Left lobe of liver (tissue), 2 donors: ENCODE measurements around the gene ADGRV1. TPM values are rescaled to one million over a fixed set of nuclear protein-coding genes. Genes with fewer than 3 reads are reported as not detected.
A peak's percentile ranks its signal among the peaks of the same experiment; 100 is the strongest.
"Not testable (repeated sequence)": the region's sequence is repeated elsewhere in the genome, so short reads cannot be mapped to it uniquely, and the experiment has no call there.

Experiments
- ATAC-seq: fragments of 200-7000 bp; cut with Tn5 transposase; one replicate; pipeline ENCODE4 v1.9.1; 2020; ENCODE audit warnings: mild to moderate bottlenecking, moderate library complexity
- DNase-seq: peaks from one replicate; pipeline ENCODE4 v3.0.0-alpha.2; 2020; ENCODE audit warnings: low spot score
- total RNA-seq: library from RNA; stranded (reverse); gene quantifications from one replicate; pipeline ENCODE4 v1.2.1, GENCODE V29; 2021
- donor health status: DM: no; HTN: no; CAD: no; lungs with moderate emphysema.
- donor health status: DM: no; HTN: yes; CAD: no.

Gene ADGRV1
- total RNA-seq, 1 donor from 2014 or later = 9.3 TPM

DNA sequence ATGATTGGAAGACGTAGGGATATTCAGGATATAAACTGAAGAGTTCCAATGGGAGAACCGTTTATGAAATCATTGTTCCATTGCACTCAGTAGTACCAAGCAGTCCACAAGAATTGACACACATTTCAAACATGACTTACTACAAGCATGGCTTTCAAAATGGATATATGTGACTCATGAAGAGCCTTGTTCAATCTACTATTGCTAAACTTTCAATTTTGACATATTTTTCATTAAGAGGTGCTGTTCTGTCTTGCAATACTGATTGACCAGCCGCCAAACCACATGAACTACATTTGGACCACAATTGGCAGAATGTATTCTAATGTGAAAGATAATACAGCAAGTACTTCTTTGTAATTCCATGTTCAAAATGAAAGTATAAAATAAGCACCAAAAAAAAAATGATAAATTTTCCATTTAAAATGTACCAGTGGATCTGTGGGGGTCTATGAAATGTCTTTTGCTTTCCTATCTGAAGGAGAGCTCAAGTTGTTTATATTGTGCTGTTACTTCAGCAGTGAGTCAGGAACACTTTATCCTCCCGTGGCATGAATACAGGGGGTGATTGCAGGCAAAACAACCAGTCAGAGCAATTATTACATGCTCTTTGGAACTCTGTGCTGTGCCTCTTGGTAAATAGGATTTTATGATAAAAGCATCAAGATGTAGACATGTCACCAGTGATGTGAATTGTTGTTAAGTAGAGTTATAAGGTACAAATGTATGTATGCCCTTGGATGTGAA, 458.5 kb downstream of the ADGRV1 start:
- DNase-seq (no peak), ATAC-seq (peak; percentile 67)

GRCh38 chr5:91018200-91018599, 459.6 kb downstream of the ADGRV1 start:
- no peak for ATAC-seq
- DNase-seq = no peak

GRCh38 chr5:91018712-91019371, 460.2 kb downstream of the ADGRV1 start:
- ATAC-seq (peak; percentile 52), DNase-seq (no peak)

GRCh38 chr5:91020065-91020800, 461.6 kb downstream of the ADGRV1 start:
- DNase-seq (no peak), ATAC-seq (no peak)

DNA sequence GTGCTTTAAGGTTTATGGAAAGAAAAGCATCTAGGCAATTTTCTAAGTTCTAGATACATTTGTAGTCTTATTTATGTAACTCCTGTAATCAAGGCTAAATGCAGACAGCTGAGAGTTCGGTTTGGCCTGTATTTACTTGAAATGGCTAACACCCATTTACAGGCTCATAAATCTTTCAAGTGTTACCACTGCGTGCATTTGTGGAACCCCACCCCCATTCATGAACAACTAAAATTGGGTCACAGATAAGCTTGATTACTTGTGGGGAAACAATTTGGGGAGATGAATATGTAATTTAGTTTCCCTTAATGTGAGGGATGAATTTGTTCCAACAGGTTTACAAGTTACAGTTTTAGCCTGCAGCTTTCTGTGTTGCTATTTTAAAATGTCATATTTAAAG, 463.9 kb downstream of the ADGRV1 start:
- DNase-seq (no peak), ATAC-seq (no peak)

DNA sequence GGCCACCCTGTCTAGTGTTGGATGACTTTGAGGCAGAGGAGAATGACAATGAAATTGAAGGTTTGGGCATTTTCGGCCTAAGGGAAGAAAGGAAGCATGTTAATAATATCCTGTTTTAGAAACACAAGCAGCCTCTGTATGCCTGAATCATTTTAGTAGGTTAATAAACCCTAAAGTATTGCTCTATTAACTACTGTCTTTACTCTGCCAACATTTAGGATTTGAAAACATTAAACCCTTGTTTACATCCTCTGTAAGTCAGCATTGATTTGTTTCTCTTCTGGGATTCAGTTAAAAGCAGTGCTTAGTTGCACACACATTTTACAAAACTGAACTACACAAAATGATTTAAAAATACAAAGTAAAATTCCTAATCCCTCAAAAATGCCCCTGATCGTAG, 465.6 kb downstream of the ADGRV1 start:
- ATAC-seq (no peak), DNase-seq (no peak)

DNA sequence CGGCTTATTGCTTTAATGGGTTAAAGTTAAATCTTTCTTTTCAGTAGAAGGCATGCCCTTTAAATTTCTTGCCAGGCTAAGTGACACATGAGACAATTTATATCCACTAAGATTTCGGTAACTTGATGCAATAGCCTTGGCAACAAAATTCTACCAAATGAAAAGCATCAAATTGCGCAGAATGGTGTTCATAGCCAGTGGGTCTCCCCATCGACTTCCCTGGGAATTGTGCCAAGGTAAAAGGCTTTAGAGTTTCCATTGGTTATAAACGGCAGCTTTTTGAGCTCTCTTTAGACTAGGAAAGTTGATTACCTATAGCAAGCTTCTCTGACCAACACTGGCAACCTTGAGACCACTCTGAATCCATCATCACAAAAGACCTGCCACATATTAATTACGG, 466.1 kb downstream of the ADGRV1 start:
- ATAC-seq (no peak), DNase-seq (no peak)

GRCh38 chr5:91025449-91025848, 466.9 kb downstream of the ADGRV1 start:
- ATAC-seq (no peak), DNase-seq (no peak)

DNA sequence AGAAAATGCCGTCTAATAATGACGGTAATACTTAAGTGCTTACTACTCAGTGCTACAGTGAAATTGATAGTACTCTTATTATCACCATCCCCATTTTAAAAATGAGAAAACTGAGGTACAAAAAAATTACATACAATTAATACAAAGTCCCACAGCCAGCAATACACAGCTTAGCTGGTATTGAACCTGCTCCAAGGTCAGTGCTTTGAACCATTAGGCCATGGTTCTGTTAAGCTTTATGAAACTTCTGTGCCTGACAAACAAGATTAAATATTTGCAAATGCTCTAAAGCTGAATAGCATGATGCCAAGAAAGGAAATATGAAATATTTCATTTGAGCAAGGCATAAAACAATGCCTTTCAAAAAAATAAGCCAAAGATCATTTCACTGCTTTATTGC, 467.4 kb downstream of the ADGRV1 start:
- DNase-seq (no peak), ATAC-seq (peak; percentile 62)

GRCh38 chr5:91026466-91026865, 467.9 kb downstream of the ADGRV1 start:
- DNase-seq = no peak
- ATAC-seq = no peak

DNA sequence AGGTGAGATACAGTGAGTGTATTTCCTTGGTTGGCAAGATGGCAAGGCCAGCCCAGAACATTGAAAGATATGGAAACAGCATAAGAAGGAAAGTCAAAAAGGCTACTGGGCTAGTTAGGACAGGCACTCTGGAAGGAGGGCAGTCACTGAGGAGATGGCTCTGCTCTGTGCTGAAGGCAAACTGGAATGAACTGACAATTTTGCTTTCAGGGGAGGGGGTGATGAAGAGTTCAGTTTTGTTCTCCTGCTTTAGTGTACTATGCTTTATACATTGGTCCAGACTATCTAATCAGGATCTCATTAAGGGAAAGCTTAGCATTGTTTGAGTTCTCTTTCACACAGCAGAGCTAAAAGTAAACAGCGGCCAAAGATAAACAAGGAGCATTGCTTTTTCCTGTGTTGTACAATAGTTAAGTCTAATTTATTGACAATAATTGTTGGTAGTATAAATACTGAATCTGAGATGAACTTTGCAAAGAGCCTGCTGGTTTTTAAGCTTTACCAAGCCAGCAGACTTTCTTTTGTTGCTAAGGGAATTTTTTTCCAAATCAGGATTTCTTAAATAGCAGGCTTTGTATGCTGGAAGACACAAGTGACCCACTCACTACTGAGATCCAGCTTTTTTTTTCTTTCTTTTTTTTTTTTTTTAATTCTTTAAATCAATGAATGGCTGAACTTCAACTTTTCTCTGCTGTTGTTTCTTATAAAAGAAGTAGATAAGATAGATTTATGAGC, 469.0 kb downstream of the ADGRV1 start:
- DNase-seq (no peak), ATAC-seq (peak; percentile 56)

DNA sequence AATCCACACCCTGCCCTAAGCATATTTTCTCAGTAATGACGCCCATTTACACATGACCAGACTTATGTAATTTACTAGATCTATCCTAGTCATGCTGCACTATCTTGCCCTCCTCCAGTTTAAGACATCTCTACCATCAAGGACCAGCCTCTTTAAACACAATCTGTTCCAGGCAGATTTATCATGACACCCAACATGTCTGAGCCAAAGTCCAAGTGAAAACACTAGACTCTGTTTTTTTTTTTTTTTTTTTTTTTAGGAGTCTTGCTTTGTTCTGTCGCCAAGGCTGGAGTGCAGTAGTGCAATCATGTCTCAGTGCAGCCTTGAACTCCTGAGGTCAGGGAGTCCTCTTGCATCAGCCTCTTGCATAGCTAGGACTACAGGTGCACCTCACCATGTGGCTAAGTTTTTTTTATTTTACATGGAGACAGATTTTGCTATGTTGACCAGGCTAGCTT, 469.9 kb downstream of the ADGRV1 start:
- peak; percentile 54 for ATAC-seq

GRCh38 chr5:91030521-91031401, 472.2 kb downstream of the ADGRV1 start:
- ATAC-seq = no peak

More for the DNA sequence above, 469.9 kb downstream of the ADGRV1 start:
- DNase-seq = peak; percentile 74

GRCh38 chr5:91031402-91031752, 472.8 kb downstream of the ADGRV1 start:
- ATAC-seq = no peak
- no peak for DNase-seq

More at GRCh38 chr5:91030521-91031401, 472.2 kb downstream of the ADGRV1 start:
- DNase-seq = no peak

- ATAC-seq = no peak
- DNase-seq = no peak
Measured at GRCh38 chr5:91032125-91032524, 473.5 kb downstream of the ADGRV1 start.

DNA sequence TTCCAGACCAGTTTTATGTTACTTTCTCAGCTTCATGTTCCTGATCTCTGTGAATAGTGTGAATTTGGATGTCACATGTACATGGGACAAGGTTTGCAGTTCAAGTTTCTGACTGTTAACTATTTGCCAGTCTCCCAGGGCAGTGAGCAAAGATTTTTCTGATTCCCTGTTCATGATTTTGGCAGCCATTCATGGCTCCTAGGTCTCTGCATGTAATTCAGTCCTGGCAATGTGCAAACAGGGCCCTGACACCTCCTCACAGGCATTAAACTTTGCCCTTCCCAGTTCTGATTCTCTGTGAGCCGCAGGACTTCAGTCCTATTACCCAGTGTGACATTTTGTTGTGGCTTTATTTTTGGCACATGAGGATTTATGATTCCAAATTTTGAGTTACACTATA, 474.8 kb downstream of the ADGRV1 start:
- DNase-seq (peak; percentile 82), ATAC-seq (peak; percentile 92)

- ATAC-seq (no peak), DNase-seq (no peak)
Measured at GRCh38 chr5:91038180-91038808, 479.7 kb downstream of the ADGRV1 start.

DNA sequence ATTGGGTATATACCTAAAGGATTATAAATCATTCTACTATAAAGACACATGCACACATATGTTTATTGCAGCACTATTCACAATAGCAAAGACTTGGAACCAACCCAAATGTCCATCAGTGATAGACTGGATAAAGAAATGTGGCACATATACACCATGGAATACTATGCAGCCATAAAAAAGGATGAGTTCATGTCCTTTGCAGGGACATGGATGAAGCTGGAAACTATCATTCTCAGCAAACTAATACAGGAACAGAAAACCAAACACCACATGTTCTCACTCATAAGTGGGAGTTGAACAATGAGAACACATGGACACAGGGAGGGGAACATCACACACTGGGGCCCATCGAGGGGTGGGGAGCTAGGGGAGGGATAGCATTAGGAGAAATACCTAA, 482.5 kb downstream of the ADGRV1 start:
- ATAC-seq = not testable (repeated sequence)

DNA sequence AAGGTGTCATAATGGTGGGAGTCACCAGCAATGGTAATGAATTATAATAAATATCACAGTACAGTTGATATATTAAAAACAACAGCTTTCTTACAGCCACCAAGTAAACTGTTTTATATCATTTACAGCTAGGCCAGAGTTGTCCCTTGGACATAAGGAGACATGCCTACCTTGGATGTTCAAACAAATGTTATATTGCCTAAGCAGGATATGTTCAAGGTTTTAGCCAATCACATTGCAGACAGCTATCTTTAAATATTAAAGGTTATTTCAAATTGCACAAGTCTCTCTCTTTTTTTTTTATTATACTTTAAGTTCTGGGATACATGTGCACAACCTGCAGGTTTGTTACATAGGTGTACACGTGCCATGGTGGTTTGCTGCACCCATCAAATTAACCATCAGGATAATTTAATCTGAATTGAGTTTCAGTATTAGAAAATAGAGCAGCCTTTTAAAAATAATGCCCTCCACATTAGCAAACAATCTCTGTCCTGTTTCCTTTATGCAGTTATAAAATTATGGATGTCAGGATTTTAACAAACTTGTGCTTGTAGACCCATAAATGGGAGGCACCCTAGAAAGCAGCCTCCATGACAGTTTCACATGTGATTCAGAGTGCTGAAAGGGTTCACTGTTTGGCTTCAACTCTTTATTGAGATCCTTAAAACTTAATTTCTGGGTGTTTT, 483.8 kb downstream of the ADGRV1 start:
- ATAC-seq (no peak), DNase-seq (no peak)

More for the DNA sequence above, 482.5 kb downstream of the ADGRV1 start:
- not testable (repeated sequence) for DNase-seq
